ACC112 (cell line): Measurements from ENCODE around the gene GRIK4.

Source experiments
- H2AFZ ChIP-seq: fragments of 200-600 bp; sonication (generic); one replicate; pipeline ENCODE4 v1.6.0; 2017; ENCODE audit warnings: antibody characterized with exemption, low read length; ENCODE audit not compliant: unreplicated experiment
- H3K27ac ChIP-seq: fragments of 200-600 bp; sonication (generic); 2 replicates; pipeline ENCODE4 v1.5.1; 2014; ENCODE audit warnings: low read depth, mild to moderate bottlenecking, antibody characterized with exemption, low read length, moderate library complexity
- H3K27me3 ChIP-seq: fragments of 200-600 bp; sonication (generic); 2 replicates; pipeline ENCODE4 v1.6.1; 2014; ENCODE audit warnings: mild to moderate bottlenecking, antibody characterized with exemption, low read length, moderate library complexity, mixed read lengths; ENCODE audit not compliant: insufficient read depth
- H3K36me3 ChIP-seq: fragments of 200-600 bp; sonication (generic); 2 replicates; pipeline ENCODE4 v1.6.1; 2016; ENCODE audit warnings: mild to moderate bottlenecking, antibody characterized with exemption, low read length, moderate library complexity, mixed read lengths; ENCODE audit not compliant: insufficient read depth
- H3K4me1 ChIP-seq: fragments of 200-600 bp; sonication (generic); one replicate; pipeline ENCODE4 v1.6.1; 2016; ENCODE audit warnings: low read length, mixed read lengths; ENCODE audit not compliant: insufficient read depth, unreplicated experiment, control insufficient read depth
- H3K4me3 ChIP-seq: fragments of 200-600 bp; sonication (generic); 2 replicates; pipeline ENCODE4 v1.5.1; 2014; ENCODE audit warnings: mild to moderate bottlenecking, low read depth, low read length
- H3K79me2 ChIP-seq: fragments of 200-600 bp; sonication (generic); one replicate; pipeline ENCODE4 v1.6.0; 2016; ENCODE audit warnings: low read length; ENCODE audit not compliant: control insufficient read depth, unreplicated experiment, insufficient read depth

The GRIK4 gene

GRCh38 chr11:120518356-120518755 is 6.8 kb downstream of the GRIK4 start:
- no peaks in the 10 kb centered on the region for H3K36me3 ChIP-seq
- no peak overlapping the region for H2AFZ ChIP-seq
- no peaks in the 10 kb centered on the region for H3K4me1 ChIP-seq
- H3K4me3 ChIP-seq, result no peak overlapping the region
- H3K79me2 ChIP-seq, result no peaks in the 10 kb centered on the region
- H3K27ac ChIP-seq, result no peak overlapping the region
- peaks cover 23% of the 10 kb centered on the region for H3K27me3 ChIP-seq

- no peaks in the 10 kb centered on the region for H3K36me3 ChIP-seq
- no peak overlapping the region for H3K4me3 ChIP-seq
- H2AFZ ChIP-seq, result no peak overlapping the region
- no peaks in the 10 kb centered on the region for H3K4me1 ChIP-seq
- H3K79me2 ChIP-seq, result no peaks in the 10 kb centered on the region
- no peak overlapping the region for H3K27ac ChIP-seq
- peaks cover 29% of the 10 kb centered on the region for H3K27me3 ChIP-seq
Observed at GRCh38 chr11:120519474-120519873, 7.9 kb downstream of the GRIK4 start.

- Histone ChIP-seq H3K27ac (no peak overlapping the region), H3K4me1 (no peaks in the 10 kb centered on the region), H3K27me3 (peaks cover 24% of the 10 kb centered on the region), H3K36me3 (no peaks in the 10 kb centered on the region), H3K79me2 (no peaks in the 10 kb centered on the region), H3K4me3 (no peak overlapping the region), H2AFZ (no peak overlapping the region)
Observed at GRCh38 chr11:120520091-120520822, 8.7 kb downstream of the GRIK4 start.

- H3K79me2 ChIP-seq, result no peaks in the 10 kb centered on the region
- H3K27me3 ChIP-seq, result peaks cover 23% of the 10 kb centered on the region
- H3K27ac ChIP-seq, result no peak overlapping the region
- no peaks in the 10 kb centered on the region for H3K36me3 ChIP-seq
- no peaks in the 10 kb centered on the region for H3K4me1 ChIP-seq
- no peak overlapping the region for H2AFZ ChIP-seq
- H3K4me3 ChIP-seq, result no peak overlapping the region
Observed at GRCh38 chr11:120521176-120521575, 9.6 kb downstream of the GRIK4 start.

- H3K79me2 ChIP-seq, result no peaks in the 10 kb centered on the region
- H2AFZ ChIP-seq, result no peak overlapping the region
- no peaks in the 10 kb centered on the region for H3K36me3 ChIP-seq
- no peak overlapping the region for H3K4me3 ChIP-seq
- H3K27me3 ChIP-seq, result peaks cover 28% of the 10 kb centered on the region
- H3K4me1 ChIP-seq, result no peaks in the 10 kb centered on the region
- no peak overlapping the region for H3K27ac ChIP-seq
Observed at GRCh38 chr11:120522021-120522420, 10.5 kb downstream of the GRIK4 start.

- Histone ChIP-seq H3K36me3 (no peaks in the 10 kb centered on the region), H3K4me1 (no peaks in the 10 kb centered on the region), H3K79me2 (no peaks in the 10 kb centered on the region), H3K27me3 (peaks cover 32% of the 10 kb centered on the region), H3K4me3 (no peak overlapping the region), H2AFZ (no peak overlapping the region), H3K27ac (no peak overlapping the region)
Observed at GRCh38 chr11:120522736-120523135, 11.2 kb downstream of the GRIK4 start.

- Histone ChIP-seq H2AFZ (no peak overlapping the region), H3K4me3 (no peak overlapping the region), H3K4me1 (no peaks in the 10 kb centered on the region), H3K36me3 (no peaks in the 10 kb centered on the region), H3K27me3 (peaks cover 32% of the 10 kb centered on the region), H3K27ac (no peak overlapping the region), H3K79me2 (no peaks in the 10 kb centered on the region)
Observed at GRCh38 chr11:120523196-120523595, 11.6 kb downstream of the GRIK4 start.

GRCh38 chr11:120524536-120525085 is 13.1 kb downstream of the GRIK4 start:
- no peaks in the 10 kb centered on the region for H3K36me3 ChIP-seq
- no peak overlapping the region for H2AFZ ChIP-seq
- H3K27me3 ChIP-seq, result peaks cover 39% of the 10 kb centered on the region
- H3K27ac ChIP-seq, result no peak overlapping the region
- H3K79me2 ChIP-seq, result no peaks in the 10 kb centered on the region
- H3K4me3 ChIP-seq, result no peak overlapping the region
- H3K4me1 ChIP-seq, result no peaks in the 10 kb centered on the region

GRCh38 chr11:120525261-120526171 is 14.0 kb downstream of the GRIK4 start:
- H3K79me2 ChIP-seq, result no peaks in the 10 kb centered on the region
- peaks cover 40% of the 10 kb centered on the region for H3K27me3 ChIP-seq
- H3K27ac ChIP-seq, result no peak overlapping the region
- H3K36me3 ChIP-seq, result no peaks in the 10 kb centered on the region
- no peak overlapping the region for H3K4me3 ChIP-seq
- no peaks in the 10 kb centered on the region for H3K4me1 ChIP-seq
- no peak overlapping the region for H2AFZ ChIP-seq

GRCh38 chr11:120526241-120526640 is 14.7 kb downstream of the GRIK4 start:
- Histone ChIP-seq H3K79me2 (no peaks in the 10 kb centered on the region), H3K36me3 (no peaks in the 10 kb centered on the region), H3K4me3 (no peak overlapping the region), H2AFZ (no peak overlapping the region), H3K27me3 (peaks cover 40% of the 10 kb centered on the region), H3K27ac (no peak overlapping the region), H3K4me1 (no peaks in the 10 kb centered on the region)
